Panc1 (cell line): ENCODE data around the gene ADAD2. TPM values are rescaled to one million over a fixed set of nuclear protein-coding genes. Genes with fewer than 3 reads are reported as not detected.

ENCODE experiments used
- ATAC-seq: fragments of 200-7000 bp; cut with Tn5 transposase; 2 replicates; pipeline ENCODE4 v1.9.1; 2020; ENCODE audit warnings: mild to moderate bottlenecking, moderate library complexity
- BruUV-seq: library from RNA; stranded (reverse); fragments of 400-500 nt; replicated peaks from 2 replicates; lab custom pipeline; 2021; lab: Mats Ljungman, UMichigan
- CTCF ChIA-PET: fragments of 300-600 bp; sonication (Branson Sonifier 250); formaldehyde crosslinking; loops from one replicate; lab custom pipeline; 2022; ENCODE audit warnings: antibody characterized with exemption; lab: Charles Lee
- POLR2A ChIA-PET: fragments of 300-600 bp; sonication (Branson Sonifier 250); formaldehyde crosslinking; loops from one replicate; lab custom pipeline; 2022; ENCODE audit warnings: antibody characterized with exemption; lab: Charles Lee
- DNase-seq: peaks from one replicate; pipeline ENCODE4 v3.0.0-alpha.2; 2010; ENCODE audit warnings: low read depth, low spot score
- H3K27ac ChIP-seq: 2 replicates; pipeline ENCODE4 v1.5.1; 2011; ENCODE audit warnings: mild to moderate bottlenecking, low read length, inconsistent platforms
- H3K27me3 ChIP-seq: fragments of 200-500 bp; sonication (Bioruptor generic); 2 replicates; pipeline ENCODE4 v1.6.0; 2014; ENCODE audit warnings: low read length, inconsistent platforms; ENCODE audit not compliant: control insufficient read depth, insufficient read depth
- H3K36me3 ChIP-seq: fragments of 200-500 bp; sonication (Bioruptor generic); 2 replicates; pipeline ENCODE4 v1.5.1; 2014; ENCODE audit warnings: inconsistent platforms, mild to moderate bottlenecking, low read length, moderate library complexity; ENCODE audit not compliant: control insufficient read depth, insufficient read depth
- H3K4me1 ChIP-seq: 2 replicates; pipeline ENCODE4 v1.5.1; 2011; ENCODE audit warnings: inconsistent platforms, mild to moderate bottlenecking, low read length, moderate library complexity; ENCODE audit not compliant: control insufficient read depth, insufficient read depth
- H3K4me3 ChIP-seq, 2 experiments: 2 replicates each; pipeline ENCODE4 v1.5.1; 2011 to 2012; ENCODE audit warnings: low read depth in 2 of 2, low read length in 2 of 2, mild to moderate bottlenecking in 2 of 2, inconsistent platforms in 1 of 2, moderate library complexity in 1 of 2
- H3K9me3 ChIP-seq: fragments of 200-500 bp; sonication (Bioruptor generic); 2 replicates; pipeline ENCODE4 v1.5.1; 2014; ENCODE audit warnings: low read depth, mild to moderate bottlenecking, inconsistent platforms, low read length, moderate library complexity; ENCODE audit not compliant: control insufficient read depth, insufficient read depth
- CTCF ChIP-seq: fragments of 450-650 bp; IDR thresholded peaks from 2 replicates; pipeline ENCODE4 v1.5.1; 2017; ENCODE audit warnings: mild to moderate bottlenecking
- POLR2AphosphoS5 ChIP-seq: IDR thresholded peaks from 2 replicates; pipeline ENCODE4 v1.6.1; 2012; ENCODE audit warnings: mild to moderate bottlenecking, low read depth, low read length, moderate library complexity
- REST ChIP-seq, 2 experiments: IDR thresholded peaks; 2 replicates each; pipeline ENCODE4 v1.6.1; 2011 to 2012; ENCODE audit warnings: low read depth in 2 of 2, control low read depth in 1 of 2, low read length in 1 of 2, mild to moderate bottlenecking in 1 of 2, moderate library complexity in 1 of 2; ENCODE audit not compliant: insufficient read depth in 1 of 2
- SIN3A ChIP-seq: IDR thresholded peaks from 2 replicates; pipeline ENCODE4 v1.6.1; 2012; ENCODE audit warnings: low read depth, mild to moderate bottlenecking, low read length, moderate library complexity, borderline replicate concordance; ENCODE audit not compliant: insufficient read depth
- TCF7L2 ChIP-seq: IDR thresholded peaks from 2 replicates; pipeline ENCODE4 v1.6.1; 2011; ENCODE audit warnings: mild to moderate bottlenecking, low read depth, low read length, inconsistent platforms
- in situ Hi-C: cut with HindIII; loops from 2 replicates; pipeline ENCODE4 v1.10.0; 2016; ENCODE audit warnings: low sequenced_read_pairs, low pct_unique_long_range_greater_than_20kb
- intact Hi-C: fragments of 100-400 bp; cut with micrococcal nuclease; formaldehyde crosslinking; loops from one replicate; pipeline ENCODE4 v1.10.0; 2022; ENCODE audit not compliant: unreplicated experiment
- total RNA-seq: library from RNA; stranded (reverse); gene quantifications from one replicate; pipeline ENCODE4 v1.2.1, GENCODE V29; 2021; ENCODE audit not compliant: unreplicated experiment

The ADAD2 gene
- total RNA-seq, 1 experiment from 2014 or later, result not detected

- intact Hi-C loops, result no loop called here
- in situ Hi-C loops, result no loop called here
- TF ChIP-seq CTCF (no peak), SIN3A (no peak), TCF7L2 (no peak), REST (IDR thresholded peaks at IDR 0.05; ENCODE audit: insufficient read depth in 1 of 2, low read depth in 2 of 2, low read length in 1 of 2) (no peak), POLR2AphosphoS5 (no peak)
- ChIA-PET POLR2A (no interaction called here), CTCF (no interaction called here)
- Histone ChIP-seq H3K4me1 (no peaks in the 10 kb centered on the region), H3K27ac (no peak overlapping the region), H3K4me3 (no peak overlapping the region), H3K36me3 (no peaks in the 10 kb centered on the region), H3K9me3 (no peaks in the 10 kb centered on the region), H3K27me3 (no peaks in the 10 kb centered on the region)
- DNase-seq (no peak), ATAC-seq (no peak)
- BruUV-seq, result no TSS peak
These were observed 51.9 kb downstream of the ADAD2 start for GRCh38 chr16:84242839-84243238.

- in situ Hi-C loops (no loop called here), intact Hi-C loops (no loop called here)
- DNase-seq, result no peak
- Histone ChIP-seq H3K4me1 (no peaks in the 10 kb centered on the region), H3K9me3 (no peaks in the 10 kb centered on the region), H3K27me3 (no peaks in the 10 kb centered on the region), H3K27ac (no peak overlapping the region), H3K36me3 (no peaks in the 10 kb centered on the region), H3K4me3 (no peak overlapping the region)
- no peak for ATAC-seq
- POLR2A ChIA-PET, result no interaction called here
- TF ChIP-seq SIN3A (no peak), TCF7L2 (no peak), POLR2AphosphoS5 (no peak), CTCF (no peak), REST (IDR thresholded peaks at IDR 0.05; ENCODE audit: insufficient read depth in 1 of 2, low read depth in 2 of 2, low read length in 1 of 2) (no peak)
- CTCF ChIA-PET, result no interaction called here
- no TSS peak for BruUV-seq
These were observed 52.8 kb downstream of the ADAD2 start for GRCh38 chr16:84243732-84244131.
